IMR-90 (cell line): Measurements from ENCODE around the gene FBXL20. TPM values are rescaled to one million over a fixed set of nuclear protein-coding genes. Genes with fewer than 3 reads are reported as not detected.
"Not testable (repeated sequence)": the region's sequence is repeated elsewhere in the genome, so short reads cannot be mapped to it uniquely, and the experiment has no call there.

Experiments used
- ATAC-seq: fragments of 200-7000 bp; cut with Tn5 transposase; 2 replicates; pipeline ENCODE4 v1.9.1; 2020; ENCODE audit warnings: low read depth, mild to moderate bottlenecking, moderate library complexity
- BruUV-seq: library from RNA; stranded (reverse); fragments of 400-500 nt; replicated peaks from 2 replicates; lab custom pipeline; 2021; lab: Mats Ljungman, UMichigan
- CTCF ChIA-PET: fragments of 300-600 bp; formaldehyde crosslinking; extraction: SDS; loops from one replicate; lab custom pipeline; 2021; ENCODE audit warnings: antibody characterized with exemption; lab: Yijun Ruan, JAX
- POLR2A ChIA-PET: fragments of 300-600 bp; sonication (Branson Sonifier 250); formaldehyde crosslinking; loops from one replicate; lab custom pipeline; 2022; ENCODE audit warnings: antibody characterized with exemption; ENCODE audit not compliant: unreplicated experiment; lab: Charles Lee
- DNase-seq: peaks from one replicate; pipeline ENCODE4 v3.0.0; 2013
- H2AFZ ChIP-seq: replicated peaks from 2 replicates; pipeline ENCODE3; 2013; ENCODE audit warnings: low read length, mild to moderate bottlenecking; ENCODE audit not compliant: poor library complexity
- H2AK5ac ChIP-seq: 2 replicates; pipeline ENCODE4 v1.6.1; 2013; ENCODE audit warnings: low read depth, low read length, inconsistent platforms
- H2AK9ac ChIP-seq: replicated peaks from 2 replicates; pipeline ENCODE3; 2013; ENCODE audit warnings: mild to moderate bottlenecking, low read depth, low read length, moderate library complexity; ENCODE audit not compliant: poor library complexity
- H2BK120ac ChIP-seq: 2 replicates; pipeline ENCODE4 v1.6.1; 2013; ENCODE audit warnings: low read depth, low read length, inconsistent platforms
- H2BK15ac ChIP-seq: 3 replicates; pipeline ENCODE4 v1.6.1; 2013; ENCODE audit warnings: low read depth, low read length, inconsistent platforms
- H2BK20ac ChIP-seq: 2 replicates; pipeline ENCODE4 v1.6.1; 2013; ENCODE audit warnings: low read depth, mild to moderate bottlenecking, inconsistent platforms, low read length, moderate library complexity
- H2BK5ac ChIP-seq: 2 replicates; pipeline ENCODE4 v1.6.1; 2013; ENCODE audit warnings: mild to moderate bottlenecking, low read depth, low read length, inconsistent platforms; ENCODE audit not compliant: poor library complexity, severe bottlenecking
- H3K14ac ChIP-seq: replicated peaks from 2 replicates; pipeline ENCODE4 v1.6.1; 2013; ENCODE audit warnings: low read depth, low read length, inconsistent platforms
- H3K18ac ChIP-seq: 2 replicates; pipeline ENCODE4 v1.6.1; 2013; ENCODE audit warnings: low read depth, low read length, control low read depth
- H3K23ac ChIP-seq: 2 replicates; pipeline ENCODE4 v1.6.1; 2013; ENCODE audit warnings: low read depth, low read length, inconsistent platforms
- H3K27ac ChIP-seq: 2 replicates; pipeline ENCODE4 v1.5.1; 2013; ENCODE audit warnings: mild to moderate bottlenecking, control low read depth, low read length; ENCODE audit not compliant: insufficient read depth
- H3K27me3 ChIP-seq: 2 replicates; pipeline ENCODE4 v1.6.1; 2013; ENCODE audit warnings: low read length; ENCODE audit not compliant: control insufficient read depth, insufficient read depth
- H3K36me3 ChIP-seq: 2 replicates; pipeline ENCODE4 v1.6.1; 2013; ENCODE audit warnings: low read length, mixed read lengths; ENCODE audit not compliant: control insufficient read depth, insufficient read depth
- H3K4ac ChIP-seq: 2 replicates; pipeline ENCODE4 v1.6.1; 2013; ENCODE audit warnings: low read depth, low read length, inconsistent platforms
- H3K4me1 ChIP-seq: 2 replicates; pipeline ENCODE4 v1.6.1; 2013; ENCODE audit warnings: low read length, mixed read lengths; ENCODE audit not compliant: control insufficient read depth, insufficient read depth
- H3K4me2 ChIP-seq: 2 replicates; pipeline ENCODE4 v1.6.1; 2013; ENCODE audit warnings: low read depth, mild to moderate bottlenecking, control low read depth, low read length, moderate library complexity
- H3K4me3 ChIP-seq: 2 replicates; pipeline ENCODE4 v1.5.1; 2013; ENCODE audit warnings: low read depth, mild to moderate bottlenecking, control low read depth, low read length, moderate library complexity; ENCODE audit not compliant: insufficient read depth
- H3K56ac ChIP-seq: 2 replicates; pipeline ENCODE4 v1.6.1; 2013; ENCODE audit warnings: low read length, inconsistent platforms; ENCODE audit not compliant: insufficient read depth; ENCODE audit errors: extremely low read depth
- H3K79me1 ChIP-seq, 2 experiments: 2 replicates each; pipeline ENCODE4 v1.6.1; 2013; ENCODE audit warnings: low read length in 2 of 2, inconsistent platforms in 1 of 2, low read depth in 1 of 2
- H3K9ac ChIP-seq: 2 replicates; pipeline ENCODE4 v1.6.1; 2013; ENCODE audit warnings: low read depth, low read length, control low read depth
- H3K9me1 ChIP-seq: 2 replicates; pipeline ENCODE4 v1.6.1; 2013; ENCODE audit warnings: low read length, inconsistent platforms; ENCODE audit not compliant: insufficient read depth
- H3K9me3 ChIP-seq: 2 replicates; pipeline ENCODE4 v1.6.1; 2013; ENCODE audit warnings: low read length; ENCODE audit not compliant: control insufficient read depth, insufficient read depth
- H4K20me1 ChIP-seq: 2 replicates; pipeline ENCODE4 v1.6.1; 2013; ENCODE audit warnings: low read length, inconsistent platforms; ENCODE audit not compliant: insufficient read depth
- H4K5ac ChIP-seq: 2 replicates; pipeline ENCODE4 v1.6.1; 2013; ENCODE audit warnings: mild to moderate bottlenecking, low read depth, low read length, control low read depth
- H4K8ac ChIP-seq, 2 experiments: 2 replicates each; pipeline ENCODE4 v1.6.1; 2013; ENCODE audit warnings: low read depth in 2 of 2, low read length in 2 of 2, control low read depth in 1 of 2, inconsistent platforms in 1 of 2
- H4K91ac ChIP-seq: 2 replicates; pipeline ENCODE4 v1.6.1; 2013; ENCODE audit warnings: low read depth, low read length, inconsistent platforms; ENCODE audit not compliant: insufficient read depth
- ELK1 ChIP-seq: fragments of 150-350 bp; IDR thresholded peaks from 2 replicates; pipeline ENCODE4 v1.6.1; 2016; ENCODE audit warnings: low read depth, mild to moderate bottlenecking, low read length, moderate library complexity, borderline replicate concordance
- MXI1 ChIP-seq: IDR thresholded peaks from 2 replicates; pipeline ENCODE4 v1.6.1; 2012; ENCODE audit warnings: low read depth, mild to moderate bottlenecking, low read length, moderate library complexity, borderline replicate concordance
- RAD21 ChIP-seq: IDR thresholded peaks from 2 replicates; pipeline ENCODE4 v1.6.1; 2012; ENCODE audit warnings: low read length, improper control_type of control experiment
- WGBS, 2 experiments: methylation state at CpG; one replicate each; pipeline versions ENCODE4 v1.1.5 to v1.1.7; 2013; ENCODE audit warnings: missing lambda C conversion rate in 2 of 2; ENCODE audit not compliant: insufficient read length in 1 of 2; ENCODE audit errors: extremely low coverage in 2 of 2; 5-methylcytosine and 5-hydroxymethylcytosine counted together
- dilution Hi-C: fragments of 300-500 bp; cut with HindIII; formaldehyde crosslinking; loops from one replicate; pipeline ENCODE4 v1.14.3; 2018; ENCODE audit warnings: low sequenced_read_pairs; ENCODE audit not compliant: unreplicated experiment
- in situ Hi-C: fragments of 300-500 bp; cut with MboI; formaldehyde crosslinking; loops from 3 replicates; pipeline ENCODE4 v1.14.3; 2019; ENCODE audit warnings: low sequenced_read_pairs, inconsistent platforms, mixed read lengths
- intact Hi-C: fragments of 100-400 bp; cut with micrococcal nuclease; formaldehyde crosslinking; loops from 2 replicates; pipeline ENCODE4 v1.10.0; 2022
- polyA plus RNA-seq, 3 experiments: library from polyadenylated mRNA; depleted of rRNA; stranded (reverse); fragments of >200 nt; gene quantifications; 2 replicates each; pipeline ENCODE4 v1.2.3, GENCODE V29; 2012; ENCODE audit warnings: low replicate concordance in 1 of 3
- total RNA-seq: library from RNA; depleted of rRNA; stranded (reverse); fragments of >200 nt; gene quantifications from 2 replicates; pipeline ENCODE4 v1.2.3, GENCODE V29; 2012

Gene FBXL20
- total and polyA plus RNA-seq, 2 of the 4 experiments (the other 2 are of a cell fraction): 4.1 to 13.8 TPM

- no peak overlapping the region for H3K18ac ChIP-seq
- in situ Hi-C loops: no loop called here
- no peak overlapping the region for H2BK15ac ChIP-seq
- H3K36me3 ChIP-seq: peaks cover 17% of the 10 kb centered on the region
- no peak overlapping the region for H3K27ac ChIP-seq
- no peaks in the 10 kb centered on the region for H3K4me1 ChIP-seq
- no peaks in the 10 kb centered on the region for H3K27me3 ChIP-seq
- no peaks in the 10 kb centered on the region for H3K9me1 ChIP-seq
- no peak overlapping the region for H4K5ac ChIP-seq
- BruUV-seq: no TSS peak
- CTCF ChIA-PET: no interaction called here
- no peak overlapping the region for H2BK120ac ChIP-seq
- H3K4me3 ChIP-seq: no peak overlapping the region
- H3K4ac ChIP-seq: no peak overlapping the region
- TF ChIP-seq MXI1 (no peak), ELK1 (no peak), RAD21 (no peak)
- dilution Hi-C loops: no loop called here
- no peak overlapping the region for H2AFZ ChIP-seq
- no peak overlapping the region for H2BK20ac ChIP-seq
- POLR2A ChIA-PET: no interaction called here
- no peak overlapping the region for H2AK5ac ChIP-seq
- no peaks in the 10 kb centered on the region for H4K20me1 ChIP-seq
- H3K14ac ChIP-seq: no peak overlapping the region
- H4K91ac ChIP-seq: no peak overlapping the region
- DNase-seq (no peak), ATAC-seq (no peak)
- no peak overlapping the region for H4K8ac ChIP-seq
- H3K56ac ChIP-seq: no peak overlapping the region
- intact Hi-C loops: no loop called here
- no peaks in the 10 kb centered on the region for H3K9me3 ChIP-seq
- no peak overlapping the region for H2AK9ac ChIP-seq
- no peak overlapping the region for H3K4me2 ChIP-seq
- no peak overlapping the region for H2BK5ac ChIP-seq
- H3K9ac ChIP-seq: no peak overlapping the region
- H3K79me1 ChIP-seq: no peaks in the 10 kb centered on the region
- H3K23ac ChIP-seq: no peak overlapping the region
These were observed 107.4 kb downstream of the FBXL20 start for GRCh38 chr17:39294060-39294459.

- H3K27ac ChIP-seq, intact Hi-C loops, DNase-seq, H3K4me2 ChIP-seq, H3K14ac ChIP-seq, H2AFZ ChIP-seq, H3K4ac ChIP-seq, BruUV-seq, H3K9me3 ChIP-seq, H2BK15ac ChIP-seq, H4K20me1 ChIP-seq, H3K27me3 ChIP-seq, H4K5ac ChIP-seq, H4K91ac ChIP-seq, H2BK5ac ChIP-seq, H2BK120ac ChIP-seq, H3K79me1 ChIP-seq, ATAC-seq, H3K23ac ChIP-seq, H3K4me3 ChIP-seq, H3K56ac ChIP-seq, H3K18ac ChIP-seq, H3K9ac ChIP-seq, H3K9me1 ChIP-seq, H2AK5ac ChIP-seq, H3K4me1 ChIP-seq, dilution Hi-C loops, POLR2A ChIA-PET, CTCF ChIA-PET, in situ Hi-C loops, H2AK9ac ChIP-seq, H4K8ac ChIP-seq, H2BK20ac ChIP-seq: not testable (repeated sequence)
- peaks cover 10% of the 10 kb centered on the region for H3K36me3 ChIP-seq
- no CpG with 5 or more reads among the region's 8 CpGs for WGBS, 2 experiments
These were observed 108.9 kb downstream of the FBXL20 start for GRCh38 chr17:39292546-39292945.
